ENCODE results near the gene CEMIP2. TPM values are rescaled to one million over a fixed set of nuclear protein-coding genes. Genes with fewer than 3 reads are reported as not detected.
A peak's percentile ranks its signal among the peaks of the same experiment; 100 is the strongest.

CEMIP2 gene
- total RNA-seq, 1 experiment from 2014 or later = 16.0 TPM

GRCh38 chr9:71685394-71685793, 82.9 kb downstream of the CEMIP2 start:
- intact Hi-C loops (cut with micrococcal nuclease) = loop anchor here (1.0 to 2.0 kb wide), 2 partner anchors 59 to 83 kb away; partner anchors contain the start of gene CEMIP2
- H2AFZ ChIP-seq (ENCODE audit: low read length) = no peak overlapping the region
- no peak overlapping the region for H3K9ac ChIP-seq (ENCODE audit: low read length)
- H3K79me2 ChIP-seq (ENCODE audit: low read length) = no peaks in the 10 kb centered on the region
- BruUV-seq (replicated peaks) = no TSS peak
- peak overlapping the region; percentile 15; the same call in 1 of the 2 replicates for H3K4me2 ChIP-seq (ENCODE audit: low read length)
- ATAC-seq (peak; percentile 64), DNase-seq (peak; percentile 68)
- POLR2A ChIA-PET (ENCODE audit: unreplicated experiment) = interaction anchor here (0.6 to 1.1 kb wide), 5 partner anchors 39 to 226 kb away, joined by 4 to 15 read pairs (median 9); partner anchors contain the start of genes ABHD17B and C9orf85
- no peaks in the 10 kb centered on the region for H4K20me1 ChIP-seq (ENCODE audit: low read length)
- peaks cover 4% of the 10 kb centered on the region; the same call in 1 of the 2 replicates for H3K36me3 ChIP-seq (ENCODE audit: low read depth, low read length)
- no peak overlapping the region for H3K4me3 ChIP-seq (ENCODE audit: low read length)
- H3F3A ChIP-seq (ENCODE audit: low read length, unreplicated experiment) = peaks cover 7% of the 10 kb centered on the region
- no peak for TF ChIP-seq EZH2phosphoT487 (IDR thresholded peaks at IDR 0.05; ENCODE audit: borderline replicate concordance, low read length)
- TF ChIP-seq EZH2 (IDR thresholded peaks at IDR 0.05; ENCODE audit: low read length, unreplicated experiment) = no peak
- no peak for TF ChIP-seq CTCF (conservative IDR thresholded peaks at IDR 0.05; ENCODE audit: low read depth, low read length)
- H3K9me3 ChIP-seq (ENCODE audit: low read length) = no peaks in the 10 kb centered on the region
- CTCF ChIA-PET = interaction anchor here (0.6 to 1.1 kb wide), 5 partner anchors 9 to 84 kb away, joined by 5 to 7 read pairs (median 5); no protein-coding TSS in a partner anchor
- H3K9me2 ChIP-seq (replicated peaks; ENCODE audit: low read length) = no peaks in the 10 kb centered on the region
- peak overlapping the region; percentile 13; the same call in 1 of the 2 replicates for H3K27ac ChIP-seq (ENCODE audit: low read length)
- H3K27me3 ChIP-seq (ENCODE audit: low read length) = no peaks in the 10 kb centered on the region
- peaks cover 54% of the 10 kb centered on the region for H3K4me1 ChIP-seq (ENCODE audit: insufficient read depth, low read length)

GRCh38 chr9:71684566-71684965, 83.7 kb downstream of the CEMIP2 start:
- H3K4me2 ChIP-seq (ENCODE audit: low read length) = 0 out of 2 replicates have a peak overlapping the region, but pooled peaks have one; percentile 34
- H3K79me2 ChIP-seq (ENCODE audit: low read length) = no peaks in the 10 kb centered on the region
- no peak overlapping the region for H3K4me3 ChIP-seq (ENCODE audit: low read length)
- no peaks in the 10 kb centered on the region; the same call in 1 of the 2 replicates for H3K36me3 ChIP-seq (ENCODE audit: low read depth, low read length)
- TF ChIP-seq CTCF (conservative IDR thresholded peaks at IDR 0.05; ENCODE audit: low read depth, low read length) (no peak), EZH2phosphoT487 (IDR thresholded peaks at IDR 0.05; ENCODE audit: borderline replicate concordance, low read length) (no peak), EZH2 (IDR thresholded peaks at IDR 0.05; ENCODE audit: low read length, unreplicated experiment) (no peak)
- ATAC-seq (no peak), DNase-seq (no peak)
- H3K4me1 ChIP-seq (ENCODE audit: insufficient read depth, low read length) = peaks cover 62% of the 10 kb centered on the region
- POLR2A ChIA-PET (ENCODE audit: unreplicated experiment) = no interaction called here
- no peaks in the 10 kb centered on the region for H3K27me3 ChIP-seq (ENCODE audit: low read length)
- CTCF ChIA-PET = interaction anchor here (0.8 to 1.1 kb wide), 2 partner anchors 32 to 85 kb away, joined by 3 to 5 read pairs; no protein-coding TSS in a partner anchor
- H3K9ac ChIP-seq (ENCODE audit: low read length) = no peak overlapping the region
- intact Hi-C loops (cut with micrococcal nuclease) = loop anchor here (2.0 to 5.0 kb wide), 3 partner anchors 37 to 84 kb away; partner anchors contain the start of gene CEMIP2
- no peak overlapping the region for H3K27ac ChIP-seq (ENCODE audit: low read length)
- no peaks in the 10 kb centered on the region for H3K9me2 ChIP-seq (replicated peaks; ENCODE audit: low read length)
- H3K9me3 ChIP-seq (ENCODE audit: low read length) = no peaks in the 10 kb centered on the region
- TSS peak; percentile 19 for BruUV-seq (replicated peaks)
- no peak overlapping the region for H2AFZ ChIP-seq (ENCODE audit: low read length)
- no peaks in the 10 kb centered on the region for H4K20me1 ChIP-seq (ENCODE audit: low read length)
- peaks cover 7% of the 10 kb centered on the region for H3F3A ChIP-seq (ENCODE audit: low read length, unreplicated experiment)
